HUES48 (cell line): ENCODE results near the gene MAPK14.

Experiments used
- H3K27ac ChIP-seq: one replicate; pipeline ENCODE4 v1.7.0; 2013; ENCODE audit warnings: low read depth, low read length, inconsistent platforms
- H3K27me3 ChIP-seq: 2 replicates; pipeline ENCODE4 v1.6.1; 2013; ENCODE audit warnings: mild to moderate bottlenecking, low read length; ENCODE audit not compliant: control insufficient read depth, insufficient read depth
- H3K36me3 ChIP-seq: 2 replicates; pipeline ENCODE4 v1.6.1; 2013; ENCODE audit warnings: low read length; ENCODE audit not compliant: control insufficient read depth, insufficient read depth
- H3K4me1 ChIP-seq: 2 replicates; pipeline ENCODE4 v1.6.1; 2013; ENCODE audit warnings: mild to moderate bottlenecking, low read length; ENCODE audit not compliant: control insufficient read depth, insufficient read depth
- H3K4me3 ChIP-seq: 2 replicates; pipeline ENCODE4 v1.5.1; 2013; ENCODE audit warnings: mild to moderate bottlenecking, low read depth, low read length
- H3K9ac ChIP-seq: 2 replicates; pipeline ENCODE4 v1.6.1; 2013; ENCODE audit warnings: mild to moderate bottlenecking, low read depth, low read length, moderate library complexity
- H3K9me3 ChIP-seq: 2 replicates; pipeline ENCODE4 v1.6.1; 2013; ENCODE audit warnings: low read length; ENCODE audit not compliant: control insufficient read depth, insufficient read depth

The MAPK14 gene

DNA sequence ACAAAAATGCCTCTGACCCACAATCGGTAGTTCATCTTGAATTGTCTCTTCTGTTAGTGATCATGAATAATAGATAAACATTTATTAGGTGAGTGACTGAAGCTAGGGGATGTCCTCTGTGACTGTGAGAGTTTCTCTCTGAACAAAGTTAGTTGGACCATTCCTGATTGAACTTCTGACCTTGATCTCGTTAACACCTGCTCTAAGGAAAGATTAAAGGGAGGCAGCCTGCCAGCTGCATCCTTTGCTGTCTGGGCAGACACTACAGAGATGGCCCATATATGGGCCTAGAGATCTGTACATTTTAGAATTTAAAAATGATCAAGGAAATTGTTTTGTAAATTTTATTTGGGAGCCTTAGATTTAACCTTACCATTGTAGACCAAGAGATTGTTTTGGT, 27.3 kb downstream of the MAPK14 start:
- H3K4me3 ChIP-seq = no peak overlapping the region
- no peaks in the 10 kb centered on the region for H3K27me3 ChIP-seq
- H3K9me3 ChIP-seq = no peaks in the 10 kb centered on the region
- H3K36me3 ChIP-seq = peaks cover 12% of the 10 kb centered on the region
- no peak overlapping the region for H3K27ac ChIP-seq
- H3K9ac ChIP-seq = no peak overlapping the region
- no peaks in the 10 kb centered on the region; the same call in 1 of the 2 replicates for H3K4me1 ChIP-seq

DNA sequence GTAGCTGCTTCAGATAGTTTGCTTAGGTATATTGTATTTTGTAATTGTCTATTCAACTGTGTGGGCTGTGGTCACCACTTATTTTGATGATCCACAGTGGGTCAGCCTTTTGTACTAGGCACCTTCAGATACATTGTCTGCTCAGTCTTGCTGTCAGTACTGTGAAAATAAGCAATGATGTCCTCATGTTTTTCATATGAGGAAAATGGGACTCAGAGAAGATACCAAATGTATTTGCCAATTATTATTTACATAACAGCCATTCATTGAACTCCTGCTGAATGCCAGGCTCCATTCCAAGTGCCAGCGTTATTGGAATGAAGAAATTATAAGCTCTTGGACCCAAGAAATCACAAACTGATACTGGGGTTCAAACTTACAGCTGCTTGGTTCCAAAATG, 28.6 kb downstream of the MAPK14 start:
- Histone ChIP-seq H3K27me3 (no peaks in the 10 kb centered on the region), H3K27ac (no peak overlapping the region), H3K9ac (no peak overlapping the region), H3K4me3 (no peak overlapping the region), H3K36me3 (peaks cover 21% of the 10 kb centered on the region), H3K4me1 (no peaks in the 10 kb centered on the region; the same call in 1 of the 2 replicates), H3K9me3 (no peaks in the 10 kb centered on the region)

DNA sequence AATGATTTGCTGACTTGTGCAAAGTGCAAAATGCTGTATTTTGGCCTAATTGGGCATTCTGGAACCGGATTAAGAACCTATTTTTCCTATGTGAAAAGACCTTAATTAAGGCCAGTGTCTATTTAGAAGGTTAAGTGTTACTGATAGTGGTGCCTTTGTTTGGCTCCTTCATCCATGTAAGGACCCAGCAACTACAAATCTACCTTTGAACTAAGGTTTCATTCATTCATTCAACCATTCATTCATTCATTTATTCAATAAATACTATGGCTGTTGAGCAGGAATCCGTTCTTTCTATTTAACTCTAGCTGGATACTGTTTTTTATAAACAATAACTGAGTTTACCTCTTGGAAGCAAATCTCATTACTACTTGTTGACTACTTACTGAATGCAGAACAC, 33.6 kb downstream of the MAPK14 start:
- Histone ChIP-seq H3K4me3 (no peak overlapping the region), H3K36me3 (peaks cover 24% of the 10 kb centered on the region), H3K27me3 (no peaks in the 10 kb centered on the region), H3K9ac (no peak overlapping the region), H3K9me3 (no peaks in the 10 kb centered on the region), H3K27ac (no peak overlapping the region), H3K4me1 (peaks cover 8% of the 10 kb centered on the region)

DNA sequence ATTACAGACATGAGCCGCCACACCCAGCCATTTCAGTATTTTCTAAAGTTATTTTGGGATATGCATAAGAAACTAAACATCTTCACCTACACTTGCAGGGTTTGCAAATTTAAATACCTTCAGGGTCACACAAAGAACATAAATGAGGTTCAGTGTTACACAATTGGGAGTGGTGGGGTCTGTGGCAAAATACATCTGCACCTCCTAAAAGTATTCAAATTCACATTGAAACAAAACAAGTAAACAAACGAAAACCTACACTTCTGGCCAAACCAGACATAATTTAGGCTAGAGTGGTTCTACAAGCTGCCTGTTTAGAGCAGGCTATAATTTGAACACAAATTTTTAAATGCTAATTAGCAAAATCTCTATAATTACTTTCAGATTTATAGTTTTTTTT, 34.6 kb downstream of the MAPK14 start:
- Histone ChIP-seq H3K27me3 (no peaks in the 10 kb centered on the region), H3K27ac (no peak overlapping the region), H3K9me3 (no peaks in the 10 kb centered on the region), H3K9ac (no peak overlapping the region), H3K36me3 (peaks cover 24% of the 10 kb centered on the region), H3K4me3 (no peak overlapping the region), H3K4me1 (peaks cover 8% of the 10 kb centered on the region; the same call in 1 of the 2 replicates)

DNA sequence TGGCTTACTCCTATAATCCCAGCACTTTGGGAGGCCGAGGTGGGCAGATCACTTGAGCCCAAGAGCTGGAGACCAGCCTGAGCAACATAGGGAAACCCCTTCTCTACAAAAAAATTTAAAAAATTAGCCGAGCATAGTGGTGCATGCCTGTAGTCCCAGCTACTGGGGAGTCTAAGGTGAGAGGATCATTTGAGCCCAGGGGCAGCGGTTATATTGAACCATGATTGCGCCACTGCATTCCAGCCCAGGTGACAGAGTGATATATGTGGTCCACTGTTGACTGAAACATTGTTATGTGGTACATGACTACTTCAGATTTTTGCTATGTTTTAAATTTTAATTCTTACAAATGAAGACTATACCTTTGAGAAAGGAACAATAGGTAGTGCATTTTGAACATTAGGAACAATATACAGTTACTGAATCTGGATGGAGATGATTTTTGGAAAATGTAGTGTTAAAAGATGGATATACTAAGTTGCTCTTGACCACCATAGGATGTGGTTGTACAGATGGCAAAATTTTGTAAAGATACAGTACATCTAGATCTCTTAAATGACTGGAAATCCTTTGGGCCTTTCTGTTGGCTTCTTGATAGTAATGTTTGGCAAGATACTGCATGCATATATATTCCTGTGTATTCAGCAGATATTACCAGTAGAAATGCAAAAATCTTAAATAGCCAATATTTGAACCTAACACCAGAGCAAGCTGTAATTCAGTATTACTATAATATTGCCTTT, 35.9 kb downstream of the MAPK14 start:
- no peaks in the 10 kb centered on the region for H3K9me3 ChIP-seq
- H3K4me1 ChIP-seq = peaks cover 8% of the 10 kb centered on the region; the same call in 1 of the 2 replicates
- no peaks in the 10 kb centered on the region for H3K27me3 ChIP-seq
- H3K27ac ChIP-seq = no peak overlapping the region
- H3K36me3 ChIP-seq = peaks cover 24% of the 10 kb centered on the region
- H3K9ac ChIP-seq = no peak overlapping the region
- no peak overlapping the region for H3K4me3 ChIP-seq

DNA sequence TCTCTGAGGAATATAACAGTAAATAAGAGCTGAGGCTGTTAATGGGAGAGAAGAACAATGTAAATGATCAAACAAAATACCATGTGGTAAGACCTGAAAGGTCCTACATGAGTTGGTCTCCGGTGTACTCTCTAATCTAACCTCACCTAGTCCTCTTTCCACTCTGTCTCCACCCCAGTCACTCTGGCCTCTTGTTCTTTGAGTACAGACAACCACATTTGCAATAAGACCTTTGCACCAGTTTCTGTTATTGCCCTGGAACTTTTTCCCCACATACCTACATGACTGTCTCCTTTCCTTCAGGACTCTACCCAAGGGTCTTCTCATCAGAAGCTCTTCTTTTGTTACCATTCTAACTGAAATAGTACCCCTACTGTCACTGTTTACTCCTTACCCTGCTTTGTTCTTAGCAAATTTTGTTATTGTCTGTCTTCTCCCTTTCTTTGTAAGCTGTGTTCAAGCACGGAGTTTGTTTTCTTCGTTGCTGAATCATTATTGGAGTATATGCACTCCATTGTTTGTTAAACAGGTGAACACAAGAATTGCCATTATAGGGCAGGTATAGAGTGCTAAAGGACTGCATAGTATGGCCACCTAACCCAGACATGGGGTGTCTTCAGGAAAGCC, 37.3 kb downstream of the MAPK14 start:
- Histone ChIP-seq H3K9ac (no peak overlapping the region), H3K27me3 (no peaks in the 10 kb centered on the region), H3K4me1 (peaks cover 8% of the 10 kb centered on the region; the same call in 1 of the 2 replicates), H3K4me3 (no peak overlapping the region), H3K36me3 (peaks cover 16% of the 10 kb centered on the region), H3K9me3 (no peaks in the 10 kb centered on the region), H3K27ac (no peak overlapping the region)

DNA sequence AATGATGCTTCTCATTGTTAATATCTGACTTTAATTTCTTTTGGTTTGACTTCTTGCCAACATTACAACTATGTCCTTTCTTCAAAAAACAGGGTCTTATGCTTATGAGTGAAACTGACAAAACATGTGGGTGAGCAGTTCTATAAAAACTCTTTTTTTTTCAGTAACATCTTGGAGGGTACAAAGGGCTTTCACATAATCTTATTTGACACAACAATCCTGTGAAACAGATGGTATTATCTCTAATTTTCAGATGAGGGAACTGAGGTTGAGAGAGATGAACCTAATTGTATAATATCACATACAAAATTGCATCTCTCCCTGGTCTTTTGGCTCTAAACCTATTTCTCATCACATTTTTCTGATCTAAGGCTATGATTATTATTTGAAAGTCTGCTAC, 38.3 kb downstream of the MAPK14 start:
- Histone ChIP-seq H3K27me3 (no peaks in the 10 kb centered on the region), H3K9ac (no peak overlapping the region), H3K4me3 (no peak overlapping the region), H3K4me1 (peaks cover 8% of the 10 kb centered on the region; the same call in 1 of the 2 replicates), H3K27ac (no peak overlapping the region), H3K36me3 (peaks cover 9% of the 10 kb centered on the region; the same call in 1 of the 2 replicates), H3K9me3 (no peaks in the 10 kb centered on the region)

DNA sequence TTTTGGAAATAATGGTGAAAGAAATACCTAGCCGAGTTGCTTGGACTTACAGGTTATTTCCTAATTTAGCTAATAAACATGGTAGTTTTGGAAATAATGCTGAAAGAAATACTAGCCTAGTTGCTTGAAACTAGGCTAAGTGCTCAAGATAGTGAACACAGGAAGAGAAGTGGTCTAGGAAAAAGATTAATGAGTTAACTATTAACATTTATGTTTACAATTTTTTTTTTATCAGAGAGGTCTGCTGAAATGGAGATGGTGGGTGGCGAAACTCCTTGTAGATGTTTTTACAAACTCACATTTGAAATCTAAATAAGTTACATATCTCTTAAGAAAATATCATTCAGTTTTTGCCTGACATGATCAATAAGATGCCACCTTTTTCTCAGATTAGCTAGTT, 39.2 kb downstream of the MAPK14 start:
- H3K9me3 ChIP-seq = no peaks in the 10 kb centered on the region
- H3K4me3 ChIP-seq = no peak overlapping the region
- no peak overlapping the region for H3K9ac ChIP-seq
- no peaks in the 10 kb centered on the region for H3K27me3 ChIP-seq
- H3K27ac ChIP-seq = no peak overlapping the region
- no peaks in the 10 kb centered on the region; the same call in 1 of the 2 replicates for H3K36me3 ChIP-seq
- peaks cover 8% of the 10 kb centered on the region; the same call in 1 of the 2 replicates for H3K4me1 ChIP-seq

DNA sequence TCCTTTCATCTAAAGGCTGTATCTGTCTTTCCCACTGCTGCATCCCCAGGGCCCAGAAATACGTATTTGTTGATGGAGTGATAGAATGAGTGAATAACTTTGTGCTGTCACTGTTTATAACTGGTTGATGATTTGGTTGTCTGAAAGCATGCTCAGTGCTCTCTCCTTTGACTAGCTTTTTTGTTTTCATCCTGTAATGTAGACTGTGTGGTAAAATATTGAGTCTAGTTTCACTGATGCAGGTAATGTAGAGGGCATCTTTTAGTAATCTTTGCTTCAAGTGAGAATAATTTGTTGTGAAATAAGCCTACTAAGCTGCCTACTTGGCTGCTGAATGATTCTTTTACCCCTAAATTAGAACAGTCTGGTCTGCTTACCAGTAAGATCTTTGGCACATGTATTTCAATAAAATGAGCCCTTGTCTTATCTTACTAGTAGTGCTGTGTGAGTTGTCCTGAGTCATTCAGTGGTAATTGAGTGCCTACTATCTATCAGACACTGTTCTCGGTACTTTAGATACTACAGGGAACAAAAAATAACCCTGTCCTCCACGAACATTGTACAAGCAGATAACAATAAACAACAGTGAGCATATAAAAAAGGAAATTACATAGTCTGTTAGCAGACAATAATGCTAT, 39.9 kb downstream of the MAPK14 start:
- Histone ChIP-seq H3K4me3 (no peak overlapping the region), H3K4me1 (peaks cover 8% of the 10 kb centered on the region; the same call in 1 of the 2 replicates), H3K36me3 (no peaks in the 10 kb centered on the region), H3K9ac (no peak overlapping the region), H3K27me3 (no peaks in the 10 kb centered on the region), H3K27ac (no peak overlapping the region), H3K9me3 (no peaks in the 10 kb centered on the region)

DNA sequence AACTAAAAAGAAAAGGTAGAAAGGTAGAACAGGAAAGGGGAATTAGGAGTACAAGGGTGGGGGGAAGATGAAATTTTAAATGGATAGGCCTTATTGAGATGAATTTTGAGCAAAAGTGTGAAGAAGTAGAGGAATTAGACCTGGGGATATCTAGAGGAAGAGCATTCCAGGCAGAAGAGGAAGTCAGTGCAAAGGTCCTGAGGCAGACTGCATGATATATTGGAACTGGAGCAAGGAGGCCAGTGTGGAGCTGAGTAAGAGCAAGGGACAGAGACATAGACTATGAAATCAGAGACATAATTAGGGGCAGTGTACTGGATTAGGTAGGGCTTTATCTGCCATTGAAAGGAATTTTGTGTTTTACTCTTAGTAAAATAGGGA, 40.4 kb downstream of the MAPK14 start:
- peaks cover 8% of the 10 kb centered on the region; the same call in 1 of the 2 replicates for H3K4me1 ChIP-seq

DNA sequence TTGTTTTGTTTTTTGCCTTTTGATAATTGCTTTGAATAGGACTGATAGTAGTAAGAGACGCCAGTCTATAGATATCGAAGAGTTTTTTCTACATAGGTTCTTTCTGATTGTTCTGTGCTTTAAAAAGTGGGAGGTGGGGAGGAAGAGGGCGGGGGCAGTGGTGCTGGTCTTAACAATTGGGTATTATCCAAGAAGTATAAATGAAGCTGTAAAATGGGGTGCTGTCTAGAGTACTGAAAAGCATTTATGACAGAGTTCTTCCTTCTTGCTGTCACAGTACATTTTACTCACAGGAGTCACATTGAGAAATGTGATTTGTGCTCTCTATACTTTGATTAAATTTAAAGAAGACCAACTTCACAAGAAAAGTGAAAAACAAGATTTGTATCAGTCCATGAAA, 41.0 kb downstream of the MAPK14 start:
- Histone ChIP-seq H3K27ac (no peak overlapping the region), H3K9me3 (no peaks in the 10 kb centered on the region), H3K9ac (no peak overlapping the region), H3K36me3 (no peaks in the 10 kb centered on the region), H3K4me1 (peaks cover 8% of the 10 kb centered on the region; the same call in 1 of the 2 replicates), H3K27me3 (no peaks in the 10 kb centered on the region), H3K4me3 (no peak overlapping the region)

More for the DNA sequence above, 40.4 kb downstream of the MAPK14 start:
- H3K9me3 ChIP-seq = no peaks in the 10 kb centered on the region
- no peak overlapping the region for H3K27ac ChIP-seq
- no peaks in the 10 kb centered on the region for H3K36me3 ChIP-seq
- H3K9ac ChIP-seq = no peak overlapping the region
- no peak overlapping the region for H3K4me3 ChIP-seq
- H3K27me3 ChIP-seq = no peaks in the 10 kb centered on the region
